GM11168 (cell line): ENCODE data around the gene DOK3.
"Not testable (repeated sequence)": the region's sequence is repeated elsewhere in the genome, so short reads cannot be mapped to it uniquely, and the experiment has no call there.

Experiments used
- in situ Hi-C: fragments of 300-500 bp; cut with MboI; formaldehyde crosslinking; loops from one replicate; pipeline ENCODE4 v1.12.0; 2022; ENCODE audit warnings: low sequenced_read_pairs; ENCODE audit not compliant: unreplicated experiment

The DOK3 gene

GRCh38 chr5:177537389-177538361 is 28.0 kb upstream of the DOK3 start:
- in situ Hi-C loops = no loop called here

- in situ Hi-C loops = no loop called here
These were observed 26.8 kb upstream of the DOK3 start for GRCh38 chr5:177536386-177536785.

DNA sequence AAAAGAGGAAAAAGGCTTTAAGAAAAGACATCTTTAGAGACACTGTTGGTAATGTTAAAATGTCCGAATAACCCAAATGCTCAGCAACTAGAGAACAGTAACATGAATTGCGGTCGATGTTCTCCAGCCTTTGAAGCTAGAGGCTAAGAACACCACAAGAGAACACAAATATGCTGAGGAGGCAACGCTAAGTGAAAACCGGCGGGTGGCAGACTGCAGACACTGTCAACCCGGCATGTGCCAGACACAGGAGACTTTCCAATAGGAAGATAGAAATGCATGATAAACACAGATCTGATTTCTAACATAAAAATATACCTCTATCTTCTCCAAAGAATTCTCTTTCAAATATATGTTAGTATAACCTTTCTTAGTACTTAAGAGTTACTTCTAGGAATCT is 25.5 kb upstream of the DOK3 start:
- in situ Hi-C loops = no loop called here

DNA sequence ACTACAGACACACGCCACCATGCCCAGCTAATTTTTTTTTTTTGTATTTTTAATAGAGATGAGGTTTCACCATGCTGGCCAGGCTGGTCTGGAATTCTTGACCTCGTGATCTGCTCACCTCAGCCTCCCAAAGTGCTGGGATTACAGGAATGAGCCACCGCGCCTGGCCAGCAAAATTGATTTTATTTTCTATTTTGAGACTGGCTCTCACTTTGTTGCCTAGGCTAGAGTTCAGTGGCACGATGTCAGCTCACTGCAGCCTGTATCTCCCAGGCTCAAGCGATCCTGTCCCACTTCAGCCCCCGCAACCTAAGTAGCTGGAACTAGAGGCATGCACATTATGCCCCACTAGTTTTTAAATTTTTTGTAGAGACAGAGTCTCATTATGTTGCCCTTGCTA is 24.8 kb upstream of the DOK3 start:
- in situ Hi-C loops = not testable (repeated sequence)

DNA sequence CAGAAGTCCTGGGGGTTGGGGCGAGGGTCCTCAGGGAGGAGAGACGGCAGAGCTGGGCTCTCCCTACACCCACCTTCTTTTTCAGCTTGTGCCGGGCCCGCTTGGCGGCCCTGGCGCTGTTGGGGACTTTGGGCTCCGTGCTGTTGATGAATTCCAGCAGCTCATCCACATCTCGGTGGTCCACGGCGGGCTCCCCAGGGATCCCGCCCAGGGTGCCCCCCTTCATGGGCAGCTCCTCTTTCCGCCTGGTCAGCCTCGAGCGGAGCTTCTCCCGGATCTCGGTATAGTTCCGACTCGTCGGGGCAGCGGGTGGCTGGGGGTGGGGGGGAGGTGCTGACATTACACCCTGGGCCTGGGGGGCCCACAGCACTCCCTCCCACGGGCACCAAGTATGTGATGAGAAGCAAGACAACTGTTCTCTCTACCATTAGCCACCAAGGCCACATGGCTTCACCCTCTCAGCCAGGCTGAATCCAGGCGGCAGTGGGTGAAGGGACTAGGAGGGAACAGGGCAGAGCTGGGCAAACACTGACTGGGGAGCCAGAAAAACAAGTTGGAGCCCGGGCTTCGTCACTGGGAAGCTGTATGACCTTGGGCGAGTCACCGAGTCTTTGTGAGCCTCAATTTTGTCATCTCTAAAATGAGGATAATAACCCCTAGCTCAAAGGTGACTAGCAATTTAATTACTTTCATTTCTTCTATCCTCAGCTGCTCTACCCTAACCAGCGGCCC is 21.7 kb upstream of the DOK3 start:
- in situ Hi-C loops = no loop called here

GRCh38 chr5:177530638-177531037 is 21.0 kb upstream of the DOK3 start:
- in situ Hi-C loops = no loop called here

GRCh38 chr5:177529247-177530203 is 19.9 kb upstream of the DOK3 start:
- in situ Hi-C loops = no loop called here

DNA sequence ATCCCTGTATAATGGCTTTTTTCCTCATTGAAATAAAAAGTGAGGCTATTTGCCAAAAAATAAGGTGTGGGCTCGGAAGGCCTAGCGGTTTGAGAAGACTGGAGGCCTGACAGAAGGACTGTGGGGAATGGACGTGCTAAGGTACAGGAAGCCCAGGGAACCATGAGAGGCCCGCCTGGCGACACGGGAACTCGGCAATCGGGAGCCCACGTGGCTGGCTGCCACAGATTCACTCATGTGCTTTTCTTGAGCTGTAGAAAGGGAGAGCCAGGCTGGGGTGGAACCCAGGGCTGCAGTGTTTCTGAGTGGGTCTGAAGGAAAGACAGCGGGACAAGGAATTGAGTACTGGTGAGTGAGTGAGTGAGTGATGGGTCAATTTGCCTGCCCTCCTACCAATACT is 19.0 kb upstream of the DOK3 start:
- in situ Hi-C loops = no loop called here

- in situ Hi-C loops = no loop called here
These were observed 18.0 kb upstream of the DOK3 start for GRCh38 chr5:177527595-177527994.

DNA sequence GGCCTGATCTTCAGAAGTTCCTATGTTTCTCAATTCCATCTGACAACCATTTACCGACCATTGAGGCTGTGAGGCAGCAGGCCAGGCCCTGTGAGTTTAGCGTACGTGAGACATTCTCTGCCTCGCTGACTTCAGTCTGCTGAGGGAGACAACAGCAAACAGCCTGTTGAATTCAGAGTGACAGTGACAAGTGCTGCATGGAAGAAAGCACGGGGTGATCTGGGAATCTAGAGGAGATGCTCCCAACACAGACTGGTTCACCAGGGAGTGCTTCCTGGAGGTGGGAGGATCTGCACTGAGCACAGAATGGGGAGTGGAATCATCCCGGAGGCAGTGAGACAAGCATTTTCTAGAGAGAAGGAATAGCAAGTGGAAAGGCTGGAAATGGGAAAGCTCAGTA is 17.2 kb upstream of the DOK3 start:
- in situ Hi-C loops = no loop called here

GRCh38 chr5:177526191-177526590 is 16.6 kb upstream of the DOK3 start:
- in situ Hi-C loops = no loop called here

DNA sequence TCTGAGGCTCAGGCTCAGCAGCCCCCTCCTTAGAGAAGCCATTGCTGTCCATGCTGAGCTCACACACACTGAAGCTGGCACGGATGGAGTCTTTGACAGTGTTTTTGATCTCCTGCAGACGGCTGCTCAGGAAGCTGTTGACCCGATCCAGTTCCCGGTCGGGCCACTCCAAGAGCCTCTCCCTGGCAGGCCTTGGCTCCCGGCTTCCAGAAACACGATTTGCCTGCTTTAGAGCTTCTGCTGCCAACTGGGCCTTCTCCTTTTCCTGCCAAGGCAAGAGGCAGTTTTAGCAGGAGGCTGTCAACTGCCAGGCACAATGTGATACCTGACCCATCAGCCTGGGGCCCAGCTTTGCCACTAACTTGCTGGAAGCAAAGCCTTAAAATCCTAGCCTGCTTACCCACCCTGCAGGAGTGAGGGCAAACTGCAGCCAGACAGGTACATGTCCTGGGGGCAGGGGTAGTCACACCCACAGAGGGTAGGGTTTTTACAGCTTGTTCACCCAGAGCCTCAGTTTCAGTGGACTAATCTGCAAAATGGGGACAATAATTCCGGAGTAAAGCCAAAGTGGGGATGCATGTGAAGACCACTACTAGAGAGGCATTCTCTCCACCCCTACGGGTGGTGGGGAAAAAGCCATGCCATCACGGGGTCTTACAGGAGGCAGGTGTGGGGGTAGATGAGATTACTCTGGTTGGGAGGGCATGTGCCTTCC is 15.5 kb upstream of the DOK3 start:
- in situ Hi-C loops = no loop called here

GRCh38 chr5:177524539-177524900 is 14.9 kb upstream of the DOK3 start:
- in situ Hi-C loops = no loop called here

DNA sequence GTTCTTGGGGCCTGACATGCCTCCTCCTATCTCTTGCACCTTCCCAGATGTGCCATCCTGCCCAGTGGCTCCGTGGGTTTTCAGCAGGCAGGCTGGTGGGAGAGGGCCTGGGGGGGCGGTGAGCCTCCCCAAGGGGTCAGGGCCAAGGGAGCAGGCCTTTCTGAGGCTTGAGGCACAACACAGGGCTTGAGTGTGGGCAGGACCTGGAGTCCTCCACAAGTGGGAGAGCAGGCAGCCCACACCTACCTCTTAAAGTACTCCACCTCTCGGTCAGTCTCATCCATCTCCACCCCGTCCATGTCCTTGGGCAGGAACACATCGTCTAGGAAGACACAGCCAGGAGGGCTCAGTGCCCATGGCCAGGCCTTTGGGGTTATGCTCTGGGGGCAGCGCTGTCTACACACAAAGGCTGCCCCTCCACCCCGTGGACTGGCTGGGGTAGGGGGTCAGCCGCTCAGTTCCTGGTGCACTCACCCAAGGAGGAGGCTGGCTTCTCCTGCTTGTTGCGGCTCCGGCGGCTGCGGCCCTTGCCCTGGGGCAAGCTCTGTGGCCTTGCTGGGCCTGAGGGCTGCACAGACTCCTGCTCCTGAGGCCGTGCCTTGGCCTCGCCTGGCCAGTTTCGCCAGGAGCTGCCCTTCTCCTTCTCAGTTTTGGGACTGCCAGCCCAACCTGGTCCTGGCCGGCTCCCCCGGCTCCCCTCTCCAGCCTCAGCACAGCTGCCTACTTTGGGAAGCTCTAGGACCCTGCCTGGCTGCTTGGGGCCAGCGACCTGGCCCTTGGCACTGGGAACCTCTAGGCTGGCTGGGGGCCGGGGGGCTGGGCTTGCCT is 14.3 kb upstream of the DOK3 start:
- in situ Hi-C loops = no loop called here

DNA sequence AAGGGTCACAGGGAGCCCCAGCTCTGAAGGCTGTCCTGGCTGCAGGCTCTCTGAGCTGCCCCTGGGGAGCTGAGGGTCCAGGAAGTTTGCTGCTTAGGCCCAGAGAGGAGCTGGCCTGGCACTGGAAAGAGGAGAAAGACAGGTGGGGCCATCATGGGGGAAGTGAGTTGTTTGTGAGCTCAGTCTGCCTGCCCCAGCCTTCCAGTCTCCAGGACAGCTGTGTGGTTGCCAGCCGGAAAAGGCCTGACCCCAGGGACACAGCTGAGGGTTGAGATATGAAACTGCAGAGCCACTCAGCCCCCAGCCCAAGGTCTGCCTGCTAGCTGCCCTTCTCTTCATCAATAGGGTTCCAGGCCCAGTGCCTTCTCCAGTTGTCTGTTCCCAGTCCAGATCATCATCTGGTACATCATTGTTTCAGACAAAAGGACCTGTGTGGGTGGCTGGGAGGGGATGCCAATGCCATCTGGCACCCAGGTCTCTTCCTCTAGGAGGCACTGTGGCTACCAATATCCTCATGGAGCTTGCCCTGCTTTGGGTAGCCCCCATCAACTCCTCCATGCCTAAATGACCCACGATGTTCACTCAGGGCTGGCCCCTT is 11.4 kb upstream of the DOK3 start:
- in situ Hi-C loops = no loop called here

GRCh38 chr5:177520271-177520670 is 10.6 kb upstream of the DOK3 start:
- in situ Hi-C loops = no loop called here

- in situ Hi-C loops = no loop called here
These were observed 10.0 kb upstream of the DOK3 start for GRCh38 chr5:177519463-177520235.
